GM23248 (cell line): Measurements from ENCODE around the gene ROPN1L. TPM values are rescaled to one million over a fixed set of nuclear protein-coding genes. Genes with fewer than 3 reads are reported as not detected.

ENCODE experiments used
- DNase-seq: peaks from one replicate; pipeline ENCODE4 v3.0.0-alpha.2; 2015
- H2AFZ ChIP-seq: fragments of 200-600 bp; sonication (generic); 2 replicates; pipeline ENCODE4 v1.6.1; 2016; ENCODE audit warnings: antibody characterized with exemption
- H3F3A ChIP-seq: fragments of 200-600 bp; sonication (generic); 2 replicates; pipeline ENCODE4 v1.6.1; 2016; ENCODE audit warnings: mild to moderate bottlenecking, antibody characterized with exemption, mixed run types; ENCODE audit not compliant: insufficient read depth
- H3K27ac ChIP-seq: fragments of 200-600 bp; sonication (generic); 2 replicates; pipeline ENCODE4 v1.5.1; 2016; ENCODE audit warnings: mild to moderate bottlenecking
- H3K27me3 ChIP-seq: fragments of 200-600 bp; sonication (generic); replicated peaks from 2 replicates; pipeline ENCODE4 v1.6.1; 2016; ENCODE audit warnings: mild to moderate bottlenecking; ENCODE audit not compliant: insufficient read depth
- H3K36me3 ChIP-seq: fragments of 200-600 bp; sonication (generic); 2 replicates; pipeline ENCODE4 v1.6.1; 2016; ENCODE audit warnings: low read depth, mild to moderate bottlenecking
- H3K4me1 ChIP-seq: fragments of 200-600 bp; sonication (generic); 2 replicates; pipeline ENCODE4 v1.6.1; 2016; ENCODE audit warnings: mild to moderate bottlenecking; ENCODE audit not compliant: insufficient read depth
- H3K4me2 ChIP-seq: fragments of 200-600 bp; sonication (generic); one replicate; pipeline ENCODE4 v1.6.1; 2016; ENCODE audit warnings: mild to moderate bottlenecking; ENCODE audit not compliant: unreplicated experiment
- H3K4me3 ChIP-seq: fragments of 200-600 bp; sonication (generic); 2 replicates; pipeline ENCODE4 v1.5.1; 2016; ENCODE audit warnings: mild to moderate bottlenecking
- H3K79me2 ChIP-seq: fragments of 200-600 bp; sonication (generic); 2 replicates; pipeline ENCODE4 v1.6.1; 2016; ENCODE audit warnings: mild to moderate bottlenecking; ENCODE audit not compliant: insufficient read depth
- H3K9ac ChIP-seq: fragments of 200-600 bp; sonication (generic); 2 replicates; pipeline ENCODE4 v1.6.1; 2016; ENCODE audit warnings: mild to moderate bottlenecking
- H3K9me2 ChIP-seq: fragments of 200-600 bp; sonication (generic); 2 replicates; pipeline ENCODE4 v1.6.1; 2016; ENCODE audit warnings: mixed run types, mild to moderate bottlenecking, moderate library complexity; ENCODE audit not compliant: insufficient read depth
- H3K9me3 ChIP-seq: fragments of 200-600 bp; sonication (generic); one replicate; pipeline ENCODE4 v1.6.1; 2017; ENCODE audit warnings: low read depth
- H4K20me1 ChIP-seq: fragments of 200-600 bp; sonication (generic); 2 replicates; pipeline ENCODE4 v1.6.0; 2016; ENCODE audit not compliant: insufficient read depth
- EZH2 ChIP-seq: fragments of 200-600 bp; sonication (generic); IDR thresholded peaks from 2 replicates; pipeline ENCODE4 v1.6.1; 2018; ENCODE audit warnings: antibody characterized with exemption, mild to moderate bottlenecking; ENCODE audit not compliant: insufficient read depth, poor library complexity, severe bottlenecking
- EZH2phosphoT487 ChIP-seq: fragments of 200-600 bp; sonication (generic); IDR thresholded peaks from 2 replicates; pipeline ENCODE4 v1.6.1; 2018; ENCODE audit warnings: antibody characterized with exemption, moderate library complexity, mild to moderate bottlenecking, low read depth; ENCODE audit not compliant: insufficient read depth
- WGBS, 2 experiments: methylation state at CpG; one replicate each; pipeline ENCODE4 v1.1.6; 2015 to 2017; ENCODE audit warnings: low lambda C conversion rate in 2 of 2, low coverage in 1 of 2; ENCODE audit errors: missing lambda C conversion rate in 2 of 2; 5-methylcytosine and 5-hydroxymethylcytosine counted together
- in situ Hi-C: fragments of 300-500 bp; cut with MboI; formaldehyde crosslinking; loops from 2 replicates; pipeline ENCODE4 v1.15.0; 2020
- polyA plus RNA-seq: library from polyadenylated mRNA; unstranded; fragments of >200 nt; fragmentation: Nextera tagmentation; extraction: Ambion mirVana; gene quantifications from 2 replicates; pipeline ENCODE4 v1.2.1, GENCODE V29; 2016
- total RNA-seq: library from RNA; depleted of rRNA; stranded (reverse); fragments of >200 nt; shearing (Covaris generic); gene quantifications from 2 replicates; pipeline ENCODE4 v1.2.3, GENCODE V29; 2014

Gene ROPN1L
- total and polyA plus RNA-seq, 2 experiments from 2014 or later, result 0.69 to 0.86 TPM

DNA sequence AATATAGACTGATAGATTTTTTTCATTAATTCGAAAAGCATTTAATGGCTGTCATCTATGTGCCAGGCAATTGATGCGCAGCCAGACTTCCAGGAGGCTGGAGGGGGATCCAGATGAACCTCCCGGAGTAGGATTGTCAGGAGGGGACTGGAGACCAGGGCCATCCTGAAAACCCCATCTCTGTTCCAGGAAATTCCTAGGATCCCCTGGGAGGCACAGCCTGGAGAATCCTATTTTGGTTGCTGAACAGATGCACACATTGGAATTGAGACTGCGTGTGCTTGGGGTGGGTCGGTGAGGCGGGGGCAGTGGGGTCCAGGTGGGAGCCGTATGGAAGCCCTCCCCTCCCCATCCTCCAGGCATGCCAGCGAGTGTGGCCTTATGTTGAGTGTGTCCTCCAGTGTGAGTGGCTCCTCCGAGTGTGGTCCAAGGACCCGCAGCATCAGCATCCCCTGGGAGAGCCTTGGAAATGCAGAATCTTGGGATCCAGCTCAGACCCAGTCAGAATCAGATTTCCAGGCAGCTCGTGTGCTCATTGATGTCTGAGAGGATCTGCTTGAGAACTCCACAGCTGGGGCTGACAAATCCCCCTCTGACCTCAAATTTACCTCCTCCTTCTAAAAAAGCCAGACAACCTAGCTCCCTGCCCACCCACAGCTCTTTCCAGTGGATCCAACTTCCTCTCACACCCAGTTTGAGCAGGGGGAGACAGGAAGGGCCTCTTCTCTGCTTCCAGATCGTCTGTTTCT lies 38.7 kb downstream of the ROPN1L start:
- Histone ChIP-seq H3K4me2 (no peak overlapping the region), H3K4me1 (peaks cover 18% of the 10 kb centered on the region), H4K20me1 (no peaks in the 10 kb centered on the region), H3K36me3 (no peaks in the 10 kb centered on the region), H2AFZ (no peak overlapping the region), H3K79me2 (no peaks in the 10 kb centered on the region), H3K4me3 (no peak overlapping the region), H3K9ac (no peak overlapping the region), H3K27ac (no peak overlapping the region), H3F3A (peaks cover 8% of the 10 kb centered on the region), H3K9me2 (no peaks in the 10 kb centered on the region), H3K9me3 (no peaks in the 10 kb centered on the region), H3K27me3 (no peaks in the 10 kb centered on the region)
- no peak for TF ChIP-seq EZH2phosphoT487
- TF ChIP-seq EZH2, result no peak
- 94 to 95% methylated on average over 11 to 12 of the region's 12 CpGs for WGBS, 2 experiments
- in situ Hi-C loops, result no loop called here
- DNase-seq, result no peak

DNA sequence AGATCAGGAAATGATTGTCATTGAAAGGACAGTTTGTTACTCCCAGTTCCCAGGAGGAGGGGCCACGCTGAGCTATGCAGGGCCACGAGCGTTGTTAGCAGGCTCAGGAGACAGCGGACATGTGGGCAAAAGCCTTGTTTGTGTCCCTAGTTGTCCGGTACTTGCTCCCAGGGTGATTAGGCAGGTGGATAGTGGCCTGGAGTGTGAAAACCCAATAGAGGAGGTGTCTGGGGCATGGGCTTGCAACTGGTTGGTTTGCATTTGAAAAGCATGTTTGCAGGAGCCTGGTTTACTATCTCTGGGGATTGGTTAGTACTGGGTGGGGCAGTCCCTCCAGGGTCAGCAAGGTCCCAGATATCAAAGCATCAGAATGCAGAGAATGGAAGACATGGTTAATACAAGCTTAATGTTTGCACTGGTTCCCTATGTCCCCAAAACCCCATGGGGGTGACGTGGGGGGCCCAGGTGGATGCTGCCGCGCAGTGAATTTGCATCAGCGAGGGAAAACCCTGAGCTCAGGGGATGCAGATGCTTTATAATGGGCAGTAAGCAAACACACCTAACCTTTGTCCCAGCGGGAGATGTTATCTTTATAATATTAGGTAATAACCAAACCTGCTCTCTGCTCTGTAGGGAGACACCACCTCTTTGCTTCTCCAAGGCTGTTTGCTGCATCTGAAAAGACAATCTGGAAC lies 39.7 kb downstream of the ROPN1L start:
- H3K9me2 ChIP-seq, result no peaks in the 10 kb centered on the region
- H2AFZ ChIP-seq, result no peak overlapping the region
- no peak for TF ChIP-seq EZH2
- TF ChIP-seq EZH2phosphoT487, result no peak
- no peaks in the 10 kb centered on the region for H3K27me3 ChIP-seq
- H3K27ac ChIP-seq, result no peak overlapping the region
- WGBS, 2 experiments, result 78 to 82% methylated on average over 10 of the region's 10 CpGs
- no peak overlapping the region for H3K4me3 ChIP-seq
- no peak for DNase-seq
- no peaks in the 10 kb centered on the region for H3K9me3 ChIP-seq
- in situ Hi-C loops, result no loop called here
- no peaks in the 10 kb centered on the region for H3K79me2 ChIP-seq
- no peaks in the 10 kb centered on the region for H3K36me3 ChIP-seq
- peaks cover 8% of the 10 kb centered on the region for H3F3A ChIP-seq
- H3K4me2 ChIP-seq, result no peak overlapping the region
- H4K20me1 ChIP-seq, result no peaks in the 10 kb centered on the region
- H3K4me1 ChIP-seq, result peaks cover 18% of the 10 kb centered on the region
- H3K9ac ChIP-seq, result no peak overlapping the region

DNA sequence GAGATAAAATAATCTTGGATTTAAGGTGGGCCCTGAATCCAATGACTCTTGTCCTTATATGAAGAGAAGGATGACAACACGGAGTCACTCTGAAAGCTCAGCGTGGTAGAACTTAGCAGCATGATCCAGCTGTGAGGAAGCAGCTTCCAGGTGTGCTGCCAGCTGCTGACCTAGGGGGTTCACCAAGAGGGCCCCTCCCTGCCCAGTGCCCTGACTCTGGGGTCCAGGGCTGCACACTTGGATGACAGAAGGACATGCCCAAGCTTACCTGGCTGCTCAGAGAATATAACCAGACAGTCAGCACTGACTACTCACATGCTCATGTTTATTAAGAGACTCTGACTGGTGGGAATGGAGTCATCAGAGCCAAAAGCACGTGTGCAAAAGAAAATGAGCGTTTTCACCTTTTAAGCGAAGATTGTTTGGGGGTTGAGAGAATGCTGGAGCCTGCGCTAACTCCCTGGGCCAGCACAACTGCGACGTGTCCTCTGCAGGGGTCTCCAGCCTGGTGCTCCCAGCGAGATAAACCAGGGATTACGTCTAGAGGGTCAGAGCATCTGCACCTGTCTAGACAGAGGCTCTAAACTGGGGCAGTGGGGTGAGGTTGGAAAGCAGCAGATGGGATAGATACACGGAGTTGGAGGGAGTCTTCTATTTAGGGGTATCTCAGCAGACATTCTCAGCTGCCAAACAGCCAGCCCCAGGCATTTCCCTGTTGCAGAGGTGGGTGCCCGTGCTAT lies 41.3 kb downstream of the ROPN1L start:
- Histone ChIP-seq H3K27me3 (no peaks in the 10 kb centered on the region), H3K9ac (no peak overlapping the region), H3K27ac (no peak overlapping the region), H3K79me2 (no peaks in the 10 kb centered on the region), H3K4me2 (no peak overlapping the region), H4K20me1 (no peaks in the 10 kb centered on the region), H3K4me1 (peaks cover 27% of the 10 kb centered on the region), H3K9me2 (no peaks in the 10 kb centered on the region), H3K9me3 (no peaks in the 10 kb centered on the region), H2AFZ (no peak overlapping the region), H3K4me3 (no peak overlapping the region), H3F3A (peaks cover 8% of the 10 kb centered on the region), H3K36me3 (no peaks in the 10 kb centered on the region)
- 89 to 91% methylated on average over 12 of the region's 12 CpGs for WGBS, 2 experiments
- TF ChIP-seq EZH2phosphoT487 (no peak), EZH2 (no peak)
- DNase-seq, result no peak
- in situ Hi-C loops, result no loop called here

DNA sequence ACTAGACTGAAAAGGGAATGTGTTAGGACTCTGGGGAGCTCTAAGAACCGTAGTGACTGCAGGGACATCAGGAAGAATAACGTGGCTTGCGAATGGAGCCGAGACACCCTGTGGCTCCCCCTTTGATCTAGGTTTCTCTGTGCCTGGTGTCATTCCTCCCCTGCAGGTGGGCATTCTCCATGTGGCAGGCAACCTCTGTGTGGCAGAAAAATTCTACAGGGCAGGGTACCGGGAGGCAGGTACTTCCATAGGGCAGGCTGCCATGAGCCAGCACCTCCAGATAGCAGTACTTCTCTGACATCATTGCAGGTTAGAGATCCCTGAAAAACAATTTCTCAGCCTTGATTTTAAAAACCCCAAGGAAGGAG lies 43.1 kb downstream of the ROPN1L start:
- no peak overlapping the region for H2AFZ ChIP-seq
- no peaks in the 10 kb centered on the region for H3K27me3 ChIP-seq
- 94 to 98% methylated on average over 5 of the region's 5 CpGs for WGBS, 2 experiments
- no peaks in the 10 kb centered on the region for H3K79me2 ChIP-seq
- H3K4me2 ChIP-seq, result no peak overlapping the region
- H3K36me3 ChIP-seq, result no peaks in the 10 kb centered on the region
- H3K9me3 ChIP-seq, result no peaks in the 10 kb centered on the region
- H4K20me1 ChIP-seq, result no peaks in the 10 kb centered on the region
- TF ChIP-seq EZH2 (no peak), EZH2phosphoT487 (no peak)
- no peak overlapping the region for H3K4me3 ChIP-seq
- no peak for DNase-seq
- in situ Hi-C loops, result no loop called here
- H3F3A ChIP-seq, result peaks cover 2% of the 10 kb centered on the region; the same call in 1 of the 2 replicates
- no peak overlapping the region for H3K9ac ChIP-seq
- no peaks in the 10 kb centered on the region for H3K9me2 ChIP-seq
- H3K4me1 ChIP-seq, result peaks cover 14% of the 10 kb centered on the region
- no peak overlapping the region for H3K27ac ChIP-seq
